ENCODE data around the gene ADGRL1. TPM values are rescaled to one million over a fixed set of nuclear protein-coding genes. Genes with fewer than 3 reads are reported as not detected.

ADGRL1 gene
- total RNA-seq, 5 donors from 2014 or later (not counting 1 experiment from before 2014, with no cell fraction given), result 19.9 to 31.2 (median 28.0) TPM

GRCh38 chr19:14142262-14143190, 63.4 kb downstream of the ADGRL1 start:
- peaks cover 10 to 22% of the 10 kb centered on the region in 2 experiments for H3K4me1 ChIP-seq (ENCODE audit: control insufficient read depth in 1 of 2, extremely low read depth in 1 of 2, insufficient read depth in 2 of 2, low read length in 2 of 2)
- peaks cover 4% of the 10 kb centered on the region for H3K36me3 Mint-ChIP-seq
- H3K36me3 ChIP-seq (ENCODE audit: control insufficient read depth in 2 of 2, extremely low read depth in 1 of 2, insufficient read depth in 1 of 2, low read length in 1 of 2), result peaks cover 0 to 6% of the 10 kb centered on the region in 2 donors
- H3K4me3 Mint-ChIP-seq, result no peak overlapping the region
- H3K27me3 Mint-ChIP-seq, result no peaks in the 10 kb centered on the region
- ATAC-seq (replicated peaks in 1 of 4), result no peak
- H3K9me3 Mint-ChIP-seq, result no peaks in the 10 kb centered on the region
- WGBS (ENCODE audit: insufficient coverage), result 97% methylated on average over 6 of the region's 12 CpGs
- CTCF ChIA-PET, result interaction anchor here in 1 of 2 donors (0.6 kb wide), 1 partner anchor 221 kb away, joined by 7 read pairs; no protein-coding TSS in a partner anchor
- H3K27ac Mint-ChIP-seq, result peak overlapping the region in 1 of 2 donors; percentile 69
- H3K27ac ChIP-seq (ENCODE audit: low read length), result no peak overlapping the region
- H3K4me3 ChIP-seq (ENCODE audit: control insufficient read depth in 1 of 2, extremely low read depth in 1 of 2, low read length in 1 of 2), result no peak overlapping the region
- peaks cover 38 to 44% (median 41%) of the 10 kb centered on the region in 3 donors for H3K4me1 Mint-ChIP-seq
- no peaks in the 10 kb centered on the region for H3K9me3 ChIP-seq
- no peak for DNase-seq
- POLR2A ChIA-PET, result interaction anchor here in 1 of 2 donors (0.5 kb wide), 1 partner anchor 544 kb away, joined by 3 read pairs; no protein-coding TSS in a partner anchor
- no peaks in the 10 kb centered on the region for H3K27me3 ChIP-seq (replicated peaks in 1 of 2; ENCODE audit: control insufficient read depth in 2 of 2, extremely low read depth in 1 of 2, insufficient read depth in 2 of 2, low read length in 1 of 2)

- ChIA-PET POLR2A (interaction anchor here in 1 of 2 donors (0.9 kb wide), 1 partner anchor 207 kb away, joined by 3 read pairs; no protein-coding TSS in a partner anchor), CTCF (interaction anchor here in 1 of 2 donors (0.7 to 1.4 kb wide), 3 partner anchors 23 to 207 kb away, joined by 3 read pairs; no protein-coding TSS in a partner anchor)
- WGBS (ENCODE audit: insufficient coverage), result 80% methylated on average over 1 of the region's 8 CpGs
- no peaks in the 10 kb centered on the region for H3K27me3 ChIP-seq (replicated peaks in 1 of 2; ENCODE audit: control insufficient read depth in 2 of 2, extremely low read depth in 1 of 2, insufficient read depth in 2 of 2, low read length in 1 of 2)
- H3K4me1 Mint-ChIP-seq, result peaks cover 30 to 45% (median 42%) of the 10 kb centered on the region in 3 donors
- no peak overlapping the region for H3K4me3 ChIP-seq (ENCODE audit: control insufficient read depth in 1 of 2, extremely low read depth in 1 of 2, low read length in 1 of 2)
- no peaks in the 10 kb centered on the region for H3K9me3 Mint-ChIP-seq
- no peak overlapping the region for H3K4me3 Mint-ChIP-seq
- peak overlapping the region in 1 of 2 donors; percentile 69 for H3K27ac Mint-ChIP-seq
- ATAC-seq (replicated peaks in 1 of 4), result no peak
- no peaks in the 10 kb centered on the region for H3K9me3 ChIP-seq
- no peaks in the 10 kb centered on the region for H3K27me3 Mint-ChIP-seq
- H3K4me1 ChIP-seq (ENCODE audit: control insufficient read depth in 1 of 2, extremely low read depth in 1 of 2, insufficient read depth in 2 of 2, low read length in 2 of 2), result peaks cover 10 to 28% of the 10 kb centered on the region in 2 experiments
- H3K36me3 Mint-ChIP-seq, result peaks cover 4% of the 10 kb centered on the region
- H3K36me3 ChIP-seq (ENCODE audit: control insufficient read depth in 2 of 2, extremely low read depth in 1 of 2, insufficient read depth in 1 of 2, low read length in 1 of 2), result peaks cover 0 to 6% of the 10 kb centered on the region in 2 donors
- DNase-seq, result no peak
- H3K27ac ChIP-seq (ENCODE audit: low read length), result no peak overlapping the region
Observed at GRCh38 chr19:14141041-14141440, 64.9 kb downstream of the ADGRL1 start.

GRCh38 chr19:14139944-14140343, 66.0 kb downstream of the ADGRL1 start:
- Mint-ChIP-seq H3K27me3 (no peaks in the 10 kb centered on the region), H3K4me3 (peak overlapping the region in 1 of 3 donors; percentile 9), H3K9me3 (no peaks in the 10 kb centered on the region), H3K27ac (no peak overlapping the region), H3K4me1 (peaks cover 34 to 44% (median 43%) of the 10 kb centered on the region in 3 donors), H3K36me3 (peaks cover 4% of the 10 kb centered on the region)
- ATAC-seq (replicated peaks in 1 of 4), result no peak
- Histone ChIP-seq H3K4me1 (ENCODE audit: control insufficient read depth in 1 of 2, extremely low read depth in 1 of 2, insufficient read depth in 2 of 2, low read length in 2 of 2) (peaks cover 10 to 38% of the 10 kb centered on the region in 2 experiments), H3K27me3 (replicated peaks in 1 of 2; ENCODE audit: control insufficient read depth in 2 of 2, extremely low read depth in 1 of 2, insufficient read depth in 2 of 2, low read length in 1 of 2) (no peaks in the 10 kb centered on the region), H3K36me3 (ENCODE audit: control insufficient read depth in 2 of 2, extremely low read depth in 1 of 2, insufficient read depth in 1 of 2, low read length in 1 of 2) (peaks cover 0 to 6% of the 10 kb centered on the region in 2 donors), H3K27ac (ENCODE audit: low read length) (no peak overlapping the region), H3K4me3 (ENCODE audit: control insufficient read depth in 1 of 2, extremely low read depth in 1 of 2, low read length in 1 of 2) (no peak overlapping the region), H3K9me3 (no peaks in the 10 kb centered on the region)
- no peak for DNase-seq
- WGBS (ENCODE audit: insufficient coverage), result 97% methylated on average over 4 of the region's 9 CpGs
- POLR2A ChIA-PET, result interaction anchor here in 1 of 2 donors (0.5 kb wide), 1 partner anchor 217 kb away, joined by 5 read pairs; no protein-coding TSS in a partner anchor
- CTCF ChIA-PET, result interaction anchor here (0.5 to 1.4 kb wide), 6 partner anchors 14 to 365 kb away, joined by 3 to 6 read pairs (median 4); no protein-coding TSS in a partner anchor

GRCh38 chr19:14138576-14139265, 67.2 kb downstream of the ADGRL1 start:
- Histone ChIP-seq H3K27ac (ENCODE audit: low read length) (peak overlapping the region; percentile 7), H3K4me3 (ENCODE audit: control insufficient read depth in 1 of 2, extremely low read depth in 1 of 2, low read length in 1 of 2) (no peak overlapping the region), H3K4me1 (ENCODE audit: control insufficient read depth in 1 of 2, extremely low read depth in 1 of 2, insufficient read depth in 2 of 2, low read length in 2 of 2) (peaks cover 10 to 38% of the 10 kb centered on the region in 2 experiments), H3K36me3 (ENCODE audit: control insufficient read depth in 2 of 2, extremely low read depth in 1 of 2, insufficient read depth in 1 of 2, low read length in 1 of 2) (peaks cover 0 to 6% of the 10 kb centered on the region in 2 donors), H3K9me3 (no peaks in the 10 kb centered on the region), H3K27me3 (replicated peaks in 1 of 2; ENCODE audit: control insufficient read depth in 2 of 2, extremely low read depth in 1 of 2, insufficient read depth in 2 of 2, low read length in 1 of 2) (no peaks in the 10 kb centered on the region)
- Mint-ChIP-seq H3K27ac (peak overlapping the region; percentile 71 to 80), H3K27me3 (no peaks in the 10 kb centered on the region), H3K4me3 (peak overlapping the region; percentile 50 to 68 (median 64)), H3K36me3 (peaks cover 4% of the 10 kb centered on the region), H3K9me3 (no peaks in the 10 kb centered on the region), H3K4me1 (peaks cover 34 to 45% (median 43%) of the 10 kb centered on the region in 3 donors)
- no peak for DNase-seq
- WGBS (ENCODE audit: insufficient coverage), result 83% methylated on average over 1 of the region's 9 CpGs
- ChIA-PET CTCF (interaction anchor here in 1 of 2 donors (0.6 to 1.3 kb wide), 3 partner anchors 11 to 106 kb away, joined by 3 to 4 read pairs (median 3); no protein-coding TSS in a partner anchor), POLR2A (no interaction called here)
- ATAC-seq (replicated peaks in 1 of 4), result no peak

- H3K4me3 ChIP-seq (ENCODE audit: control insufficient read depth in 1 of 2, extremely low read depth in 1 of 2, low read length in 1 of 2), result peak within 1 kb of the TSS; percentile 65 to 75
- Mint-ChIP-seq H3K27me3 (no peaks in the 10 kb centered on the region), H3K27ac (peak within 1 kb of the TSS; percentile 90 to 92), H3K9me3 (no peaks in the 10 kb centered on the region), H3K4me1 (peaks cover 22 to 33% (median 30%) of the 10 kb centered on the region in 3 donors), H3K36me3 (peaks cover 4% of the 10 kb centered on the region), H3K4me3 (peak within 1 kb of the TSS; percentile 75 to 87 (median 82))
- POLR2A ChIA-PET, result interaction anchor here in 1 of 2 donors (1.0 to 1.7 kb wide), 3 partner anchors 105 to 389 kb away, joined by 4 to 10 read pairs (median 6); partner anchors contain the start of genes IL27RA and RFX1
- peaks cover 0 to 6% of the 10 kb centered on the region in 2 donors for H3K36me3 ChIP-seq (ENCODE audit: control insufficient read depth in 2 of 2, extremely low read depth in 1 of 2, insufficient read depth in 1 of 2, low read length in 1 of 2)
- H3K9me3 ChIP-seq, result no peaks in the 10 kb centered on the region
- under 1% methylated on average over 78 of the region's 78 CpGs for WGBS (ENCODE audit: insufficient coverage)
- peak; percentile 82 to 85 (median 84) for ATAC-seq (replicated peaks in 1 of 4)
- H3K27me3 ChIP-seq (replicated peaks in 1 of 2; ENCODE audit: control insufficient read depth in 2 of 2, extremely low read depth in 1 of 2, insufficient read depth in 2 of 2, low read length in 1 of 2), result no peaks in the 10 kb centered on the region
- DNase-seq, result peak; percentile 93 to 99 (median 97)
- peaks cover 4 to 38% of the 10 kb centered on the region in 2 experiments for H3K4me1 ChIP-seq (ENCODE audit: control insufficient read depth in 1 of 2, extremely low read depth in 1 of 2, insufficient read depth in 2 of 2, low read length in 2 of 2)
- H3K27ac ChIP-seq (ENCODE audit: low read length), result peak within 1 kb of the TSS; percentile 85
- CTCF ChIA-PET, result interaction anchor here (0.5 to 1.8 kb wide), 42 partner anchors 10 to 382 kb away, joined by 3 to 25 read pairs (median 4); partner anchors contain the start of genes ADGRE5 (in 1 of the 2), DNAJB1 (in 1 of the 2) and PKN1 (in 1 of the 2)
Observed at GRCh38 chr19:14136509-14137281, 69.3 kb downstream of the ADGRL1 start, which contains the start of gene ASF1B. TSS of gene ASF1B (minus strand) at chr19:14136589. CDS start at chr19:14136456, 133 bp downstream.

Data from T-cell (primary cell).